Thoracic aorta (tissue), 2 donors: Measurements from ENCODE around the gene ITGBL1. TPM values are rescaled to one million over a fixed set of nuclear protein-coding genes. Genes with fewer than 3 reads are reported as not detected.
A peak's percentile ranks its signal among the peaks of the same experiment; 100 is the strongest.

Source experiments
- ATAC-seq: fragments of 150-250 bp; one replicate; pipeline ENCODE4 v1.8.0; 2017; ENCODE audit warnings: low read depth; ENCODE audit not compliant: insufficient number of reproducible peaks, low FRiP score
- DNase-seq: peaks from one replicate; pipeline ENCODE4 v3.0.0-alpha.2; 2020; ENCODE audit warnings: low spot score
- H3K27ac ChIP-seq, 2 donors: fragments of 200-600 bp; sonication (generic); 1 replicate in 1 of 2; 2 replicates in 1 of 2; pipeline ENCODE4 v1.5.1; 2016; ENCODE audit warnings: mild to moderate bottlenecking in 2 of 2, moderate library complexity in 2 of 2
- H3K27me3 ChIP-seq: fragments of 200-600 bp; sonication (generic); replicated peaks from 2 replicates; pipeline ENCODE4 v1.6.0; 2016; ENCODE audit warnings: mild to moderate bottlenecking; ENCODE audit not compliant: insufficient read depth
- H3K36me3 ChIP-seq: fragments of 200-600 bp; sonication (generic); one replicate; pipeline ENCODE4 v1.5.1; 2016
- H3K4me1 ChIP-seq, 2 donors: fragments of 200-600 bp; sonication (generic); 1 replicate in 1 of 2; 2 replicates in 1 of 2; pipeline versions ENCODE4 v1.5.1 to v1.6.0; 2016; ENCODE audit warnings: low read depth in 2 of 2, mild to moderate bottlenecking in 1 of 2; ENCODE audit not compliant: control insufficient read depth in 1 of 2
- H3K4me3 ChIP-seq: fragments of 200-600 bp; sonication (generic); 2 replicates; pipeline ENCODE4 v1.5.1; 2016; ENCODE audit warnings: mild to moderate bottlenecking
- H3K9me3 ChIP-seq: fragments of 200-600 bp; sonication (generic); 2 replicates; pipeline ENCODE4 v1.5.1; 2016
- CTCF ChIP-seq: fragments of 200-600 bp; sonication (generic); IDR thresholded peaks from one replicate; pipeline ENCODE4 v1.5.1; 2019; ENCODE audit warnings: antibody characterized with exemption
- total RNA-seq, 2 donors: library from RNA; depleted of rRNA; stranded (reverse); fragments of >200 nt; gene quantifications; one replicate each; pipeline versions ENCODE4 v1.1.0 to v1.2.3, GENCODE V29; 2016

The ITGBL1 gene
- total RNA-seq, 2 donors from 2014 or later, result 179 to 224 TPM

GRCh38 chr13:101502618-101503017, 50.1 kb downstream of the ITGBL1 start:
- ATAC-seq (no peak), DNase-seq (no peak)
- H3K9me3 ChIP-seq, result no peaks in the 10 kb centered on the region
- TF ChIP-seq CTCF, result no peak
- H3K27ac ChIP-seq, result no peak overlapping the region
- no peak overlapping the region for H3K4me3 ChIP-seq
- H3K36me3 ChIP-seq, result no peaks in the 10 kb centered on the region
- peaks cover 7 to 33% of the 10 kb centered on the region in 2 donors for H3K4me1 ChIP-seq
- H3K27me3 ChIP-seq, result no peaks in the 10 kb centered on the region

- DNase-seq (no peak), ATAC-seq (no peak)
- Histone ChIP-seq H3K27me3 (no peaks in the 10 kb centered on the region), H3K9me3 (no peaks in the 10 kb centered on the region), H3K27ac (peak overlapping the region in 1 of 2 donors; percentile 32), H3K36me3 (no peaks in the 10 kb centered on the region), H3K4me1 (peaks cover 10 to 17% of the 10 kb centered on the region in 2 donors), H3K4me3 (no peak overlapping the region)
- TF ChIP-seq CTCF, result no peak
These were observed 58.7 kb downstream of the ITGBL1 start for GRCh38 chr13:101511161-101511560.

GRCh38 chr13:101511766-101512165, 59.3 kb downstream of the ITGBL1 start:
- Histone ChIP-seq H3K27ac (peak overlapping the region in 1 of 2 donors; percentile 32), H3K36me3 (no peaks in the 10 kb centered on the region), H3K4me1 (peaks cover 11 to 20% of the 10 kb centered on the region in 2 donors), H3K27me3 (no peaks in the 10 kb centered on the region), H3K4me3 (no peak overlapping the region), H3K9me3 (no peaks in the 10 kb centered on the region)
- no peak for DNase-seq
- ATAC-seq, result no peak
- TF ChIP-seq CTCF, result no peak

- Histone ChIP-seq H3K36me3 (no peaks in the 10 kb centered on the region), H3K27ac (no peak overlapping the region), H3K9me3 (no peaks in the 10 kb centered on the region), H3K4me3 (no peak overlapping the region), H3K4me1 (peaks cover 11 to 20% of the 10 kb centered on the region in 2 donors), H3K27me3 (no peaks in the 10 kb centered on the region)
- TF ChIP-seq CTCF, result no peak
- DNase-seq, result no peak
- no peak for ATAC-seq
These were observed 60.2 kb downstream of the ITGBL1 start for GRCh38 chr13:101512650-101513049.

- H3K9me3 ChIP-seq, result no peaks in the 10 kb centered on the region
- H3K36me3 ChIP-seq, result no peaks in the 10 kb centered on the region
- no peak for ATAC-seq
- H3K4me1 ChIP-seq, result peaks cover 11 to 20% of the 10 kb centered on the region in 2 donors
- no peaks in the 10 kb centered on the region for H3K27me3 ChIP-seq
- no peak for TF ChIP-seq CTCF
- DNase-seq, result no peak
- H3K27ac ChIP-seq, result no peak overlapping the region
- H3K4me3 ChIP-seq, result no peak overlapping the region
These were observed 61.6 kb downstream of the ITGBL1 start for GRCh38 chr13:101514100-101514499.
